ENCODE data around the gene RFXAP. TPM values are rescaled to one million over a fixed set of nuclear protein-coding genes. Genes with fewer than 3 reads are reported as not detected.
A peak's percentile ranks its signal among the peaks of the same experiment; 100 is the strongest.

RFXAP gene
- total RNA-seq, 1 donor from 2014 or later: 5.5 TPM

GRCh38 chr13:36787181-36787580 lies 31.8 kb upstream of the RFXAP start:
- Histone ChIP-seq H3K4me2 (ENCODE audit: low read length) (no peak overlapping the region), H3K79me2 (ENCODE audit: insufficient read depth, low read length) (no peaks in the 10 kb centered on the region), H3K4me3 (ENCODE audit: insufficient read depth, low read depth, low read length) (no peak overlapping the region), H3K27ac (ENCODE audit: low read depth, low read length) (no peak overlapping the region), H3K36me3 (ENCODE audit: insufficient read depth, low read length) (no peaks in the 10 kb centered on the region), H3K9ac (ENCODE audit: low read length) (no peak overlapping the region), H2AFZ (ENCODE audit: low read depth, low read length) (no peak overlapping the region), H3K9me3 (ENCODE audit: insufficient read depth, low read depth, low read length) (no peaks in the 10 kb centered on the region), H3K27me3 (ENCODE audit: insufficient read depth, low read length) (no peaks in the 10 kb centered on the region), H3K4me1 (ENCODE audit: insufficient read depth, low read length) (no peaks in the 10 kb centered on the region), H4K20me1 (ENCODE audit: insufficient read depth, low read length) (no peaks in the 10 kb centered on the region)
- H3K4me1 Mint-ChIP-seq (ENCODE audit: low read depth, unreplicated experiment): peaks cover 21% of the 10 kb centered on the region
- no peak overlapping the region for H3K27ac Mint-ChIP-seq (ENCODE audit: unreplicated experiment)
- DNase-seq (ENCODE audit: low read depth) (no peak), FAIRE-seq (no peak)
- no peaks in the 10 kb centered on the region for H3K27me3 Mint-ChIP-seq (ENCODE audit: low read depth, unreplicated experiment)
- H3K9me3 Mint-ChIP-seq (ENCODE audit: unreplicated experiment): no peaks in the 10 kb centered on the region
- no peak for TF ChIP-seq EZH2 (IDR thresholded peaks at IDR 0.05; ENCODE audit: insufficient read depth, low read length)
- TF ChIP-seq, protein P1, sequence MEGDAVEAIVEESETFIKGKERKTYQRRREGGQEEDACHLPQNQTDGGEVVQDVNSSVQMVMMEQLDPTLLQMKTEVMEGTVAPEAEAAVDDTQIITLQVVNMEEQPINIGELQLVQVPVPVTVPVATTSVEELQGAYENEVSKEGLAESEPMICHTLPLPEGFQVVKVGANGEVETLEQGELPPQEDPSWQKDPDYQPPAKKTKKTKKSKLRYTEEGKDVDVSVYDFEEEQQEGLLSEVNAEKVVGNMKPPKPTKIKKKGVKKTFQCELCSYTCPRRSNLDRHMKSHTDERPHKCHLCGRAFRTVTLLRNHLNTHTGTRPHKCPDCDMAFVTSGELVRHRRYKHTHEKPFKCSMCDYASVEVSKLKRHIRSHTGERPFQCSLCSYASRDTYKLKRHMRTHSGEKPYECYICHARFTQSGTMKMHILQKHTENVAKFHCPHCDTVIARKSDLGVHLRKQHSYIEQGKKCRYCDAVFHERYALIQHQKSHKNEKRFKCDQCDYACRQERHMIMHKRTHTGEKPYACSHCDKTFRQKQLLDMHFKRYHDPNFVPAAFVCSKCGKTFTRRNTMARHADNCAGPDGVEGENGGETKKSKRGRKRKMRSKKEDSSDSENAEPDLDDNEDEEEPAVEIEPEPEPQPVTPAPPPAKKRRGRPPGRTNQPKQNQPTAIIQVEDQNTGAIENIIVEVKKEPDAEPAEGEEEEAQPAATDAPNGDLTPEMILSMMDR (IDR thresholded peaks at IDR 0.05; ENCODE audit: insufficient read depth, low read depth, low read length): no peak
- no peak overlapping the region for H3K4me3 Mint-ChIP-seq (ENCODE audit: unreplicated experiment)
- no peaks in the 10 kb centered on the region for H3K36me3 Mint-ChIP-seq (ENCODE audit: low read depth, unreplicated experiment)

GRCh38 chr13:36788276-36788675 lies 30.7 kb upstream of the RFXAP start:
- peaks cover 21% of the 10 kb centered on the region for H3K4me1 Mint-ChIP-seq (ENCODE audit: low read depth, unreplicated experiment)
- H3K36me3 Mint-ChIP-seq (ENCODE audit: low read depth, unreplicated experiment): no peaks in the 10 kb centered on the region
- FAIRE-seq: no peak
- Histone ChIP-seq H3K9me3 (ENCODE audit: insufficient read depth, low read depth, low read length) (no peaks in the 10 kb centered on the region), H3K4me1 (ENCODE audit: insufficient read depth, low read length) (no peaks in the 10 kb centered on the region), H3K79me2 (ENCODE audit: insufficient read depth, low read length) (no peaks in the 10 kb centered on the region), H4K20me1 (ENCODE audit: insufficient read depth, low read length) (no peaks in the 10 kb centered on the region), H3K9ac (ENCODE audit: low read length) (no peak overlapping the region), H3K36me3 (ENCODE audit: insufficient read depth, low read length) (no peaks in the 10 kb centered on the region), H3K4me3 (ENCODE audit: insufficient read depth, low read depth, low read length) (no peak overlapping the region), H3K27me3 (ENCODE audit: insufficient read depth, low read length) (no peaks in the 10 kb centered on the region), H3K4me2 (ENCODE audit: low read length) (peak overlapping the region; percentile 26), H3K27ac (ENCODE audit: low read depth, low read length) (no peak overlapping the region), H2AFZ (ENCODE audit: low read depth, low read length) (no peak overlapping the region)
- no peaks in the 10 kb centered on the region for H3K9me3 Mint-ChIP-seq (ENCODE audit: unreplicated experiment)
- H3K4me3 Mint-ChIP-seq (ENCODE audit: unreplicated experiment): no peak overlapping the region
- no peak for TF ChIP-seq EZH2 (IDR thresholded peaks at IDR 0.05; ENCODE audit: insufficient read depth, low read length)
- TF ChIP-seq, protein P1 (IDR thresholded peaks at IDR 0.05; ENCODE audit: insufficient read depth, low read depth, low read length): no peak
- no peak overlapping the region for H3K27ac Mint-ChIP-seq (ENCODE audit: unreplicated experiment)
- H3K27me3 Mint-ChIP-seq (ENCODE audit: low read depth, unreplicated experiment): no peaks in the 10 kb centered on the region
- peak; percentile 77 for DNase-seq (ENCODE audit: low read depth)

DNA sequence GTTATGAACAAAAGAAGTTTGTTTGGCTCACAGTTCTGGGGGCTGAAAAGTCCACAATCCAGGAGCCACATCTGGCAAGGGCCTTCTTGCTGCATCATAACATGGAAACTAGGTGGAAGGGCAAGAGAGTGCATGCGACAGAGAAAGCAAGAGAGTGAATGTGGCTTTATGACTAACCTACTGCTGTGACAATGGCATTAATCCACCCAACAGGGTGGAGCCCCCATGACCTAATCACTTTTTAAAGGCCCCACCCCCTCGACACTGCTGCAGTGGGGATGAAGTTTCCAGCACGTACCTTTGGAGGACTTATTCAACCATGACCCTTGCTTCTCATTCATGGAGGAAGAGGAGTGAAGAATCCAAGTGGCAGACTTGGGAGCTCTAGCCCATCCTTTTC lies 30.0 kb upstream of the RFXAP start:
- no peak overlapping the region for H2AFZ ChIP-seq (ENCODE audit: low read depth, low read length)
- TF ChIP-seq EZH2 (IDR thresholded peaks at IDR 0.05; ENCODE audit: insufficient read depth, low read length): no peak
- TF ChIP-seq, protein P1 (IDR thresholded peaks at IDR 0.05; ENCODE audit: insufficient read depth, low read depth, low read length): no peak
- H3K79me2 ChIP-seq (ENCODE audit: insufficient read depth, low read length): no peaks in the 10 kb centered on the region
- FAIRE-seq (no peak), DNase-seq (ENCODE audit: low read depth) (no peak)
- Mint-ChIP-seq H3K4me3 (ENCODE audit: unreplicated experiment) (no peak overlapping the region), H3K27me3 (ENCODE audit: low read depth, unreplicated experiment) (no peaks in the 10 kb centered on the region), H3K36me3 (ENCODE audit: low read depth, unreplicated experiment) (no peaks in the 10 kb centered on the region), H3K4me1 (ENCODE audit: low read depth, unreplicated experiment) (peaks cover 19% of the 10 kb centered on the region), H3K9me3 (ENCODE audit: unreplicated experiment) (no peaks in the 10 kb centered on the region), H3K27ac (ENCODE audit: unreplicated experiment) (no peak overlapping the region)
- no peaks in the 10 kb centered on the region for H3K4me1 ChIP-seq (ENCODE audit: insufficient read depth, low read length)
- no peak overlapping the region for H3K9ac ChIP-seq (ENCODE audit: low read length)
- no peaks in the 10 kb centered on the region for H3K36me3 ChIP-seq (ENCODE audit: insufficient read depth, low read length)
- H3K4me3 ChIP-seq (ENCODE audit: insufficient read depth, low read depth, low read length): no peak overlapping the region
- H3K9me3 ChIP-seq (ENCODE audit: insufficient read depth, low read depth, low read length): no peaks in the 10 kb centered on the region
- H3K27ac ChIP-seq (ENCODE audit: low read depth, low read length): no peak overlapping the region
- H3K4me2 ChIP-seq (ENCODE audit: low read length): no peak overlapping the region
- H4K20me1 ChIP-seq (ENCODE audit: insufficient read depth, low read length): no peaks in the 10 kb centered on the region
- no peaks in the 10 kb centered on the region for H3K27me3 ChIP-seq (ENCODE audit: insufficient read depth, low read length)
